ENCODE measurements around the gene ESYT2. TPM values are rescaled to one million over a fixed set of nuclear protein-coding genes. Genes with fewer than 3 reads are reported as not detected.
A peak's percentile ranks its signal among the peaks of the same experiment; 100 is the strongest.

ESYT2 gene
- total RNA-seq, 4 donors from 2014 or later, result 209 to 286 (median 230) TPM

DNA sequence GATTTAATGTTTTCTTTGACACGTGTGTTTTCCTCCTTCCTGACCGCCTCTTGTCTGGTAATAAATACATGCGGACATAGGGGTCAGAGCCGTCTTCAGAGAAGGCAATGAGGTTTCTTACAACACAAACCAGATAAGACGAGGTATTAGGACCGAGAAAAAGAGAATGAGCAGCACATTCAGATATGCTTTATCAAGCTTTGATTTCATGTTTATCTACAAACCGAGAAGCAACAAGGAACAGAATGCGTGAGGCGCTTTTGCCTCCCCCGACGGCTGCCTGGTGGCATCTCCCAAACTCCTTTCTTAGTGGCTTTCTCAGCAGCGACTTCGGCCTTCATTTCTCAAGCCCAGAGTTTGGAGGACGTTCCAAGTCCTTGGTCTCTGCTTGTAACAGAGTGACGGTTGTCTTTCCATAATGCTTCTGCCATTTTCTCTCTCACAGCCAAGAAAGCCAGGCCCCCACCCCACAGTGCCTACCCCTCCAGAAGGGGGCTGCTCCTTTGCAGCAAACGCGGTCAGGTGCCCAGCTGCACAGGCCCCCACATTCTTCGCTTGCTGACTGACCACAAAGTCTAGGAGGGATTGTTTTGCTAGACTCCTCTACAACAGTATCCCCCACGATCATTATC is 92.1 kb downstream of the ESYT2 start:
- peaks cover 0 to 100% of the 10 kb centered on the region in 2 donors for H3K36me3 ChIP-seq
- no peak for ATAC-seq
- H3K4me3 ChIP-seq, result no peak overlapping the region
- H3K27ac ChIP-seq, result peak overlapping the region in 1 of 4 donors; percentile 11
- TF ChIP-seq POLR2A (IDR thresholded peaks at IDR 0.05) (no peak), EP300 (IDR thresholded peaks at IDR 0.05) (no peak), POLR2AphosphoS5 (IDR thresholded peaks at IDR 0.05) (no peak)
- TF ChIP-seq, protein P1, sequence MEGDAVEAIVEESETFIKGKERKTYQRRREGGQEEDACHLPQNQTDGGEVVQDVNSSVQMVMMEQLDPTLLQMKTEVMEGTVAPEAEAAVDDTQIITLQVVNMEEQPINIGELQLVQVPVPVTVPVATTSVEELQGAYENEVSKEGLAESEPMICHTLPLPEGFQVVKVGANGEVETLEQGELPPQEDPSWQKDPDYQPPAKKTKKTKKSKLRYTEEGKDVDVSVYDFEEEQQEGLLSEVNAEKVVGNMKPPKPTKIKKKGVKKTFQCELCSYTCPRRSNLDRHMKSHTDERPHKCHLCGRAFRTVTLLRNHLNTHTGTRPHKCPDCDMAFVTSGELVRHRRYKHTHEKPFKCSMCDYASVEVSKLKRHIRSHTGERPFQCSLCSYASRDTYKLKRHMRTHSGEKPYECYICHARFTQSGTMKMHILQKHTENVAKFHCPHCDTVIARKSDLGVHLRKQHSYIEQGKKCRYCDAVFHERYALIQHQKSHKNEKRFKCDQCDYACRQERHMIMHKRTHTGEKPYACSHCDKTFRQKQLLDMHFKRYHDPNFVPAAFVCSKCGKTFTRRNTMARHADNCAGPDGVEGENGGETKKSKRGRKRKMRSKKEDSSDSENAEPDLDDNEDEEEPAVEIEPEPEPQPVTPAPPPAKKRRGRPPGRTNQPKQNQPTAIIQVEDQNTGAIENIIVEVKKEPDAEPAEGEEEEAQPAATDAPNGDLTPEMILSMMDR (IDR thresholded peaks at IDR 0.05), result no peak
- H3K4me1 ChIP-seq, result peaks cover 0 to 37% (median 4%) of the 10 kb centered on the region in 3 donors
- no peaks in the 10 kb centered on the region for H3K9me3 ChIP-seq
- no peaks in the 10 kb centered on the region for H3K27me3 ChIP-seq
- WGBS, 2 donors (ENCODE audit: low coverage in 1 of 2), result 80 to 88% methylated on average over 13 to 19 of the region's 19 CpGs

DNA sequence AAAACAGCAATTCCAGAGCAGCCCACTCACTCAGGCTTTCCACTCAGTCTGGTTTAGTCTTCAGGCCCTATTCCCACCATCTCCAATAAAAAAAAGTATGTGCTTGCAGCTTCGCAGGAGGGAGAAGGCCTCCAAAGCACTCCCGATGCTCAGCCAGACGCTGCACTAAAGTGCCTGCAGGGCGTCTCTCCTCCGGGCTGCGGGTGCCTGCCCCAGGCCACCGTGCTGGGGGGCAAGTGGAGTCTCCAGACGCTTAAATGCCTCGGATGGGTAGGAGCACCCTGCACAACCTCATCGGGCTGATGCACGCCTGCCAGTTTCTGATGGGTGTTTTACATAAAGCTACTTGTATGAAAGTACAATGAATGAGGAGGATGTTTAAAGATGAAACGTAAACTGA is 93.4 kb downstream of the ESYT2 start:
- WGBS, 2 donors (ENCODE audit: low coverage in 1 of 2), result 57 to 79% methylated on average over 2 to 3 of the region's 12 CpGs
- Histone ChIP-seq H3K9me3 (no peaks in the 10 kb centered on the region), H3K27ac (peak overlapping the region in 1 of 4 donors; percentile 15), H3K36me3 (peaks cover 0 to 100% of the 10 kb centered on the region in 2 donors), H3K4me1 (peaks cover 0 to 28% (median 0%) of the 10 kb centered on the region in 3 donors), H3K27me3 (no peaks in the 10 kb centered on the region), H3K4me3 (no peak overlapping the region)
- no peak for ATAC-seq
- TF ChIP-seq POLR2AphosphoS5 (IDR thresholded peaks at IDR 0.05), result no peak

DNA sequence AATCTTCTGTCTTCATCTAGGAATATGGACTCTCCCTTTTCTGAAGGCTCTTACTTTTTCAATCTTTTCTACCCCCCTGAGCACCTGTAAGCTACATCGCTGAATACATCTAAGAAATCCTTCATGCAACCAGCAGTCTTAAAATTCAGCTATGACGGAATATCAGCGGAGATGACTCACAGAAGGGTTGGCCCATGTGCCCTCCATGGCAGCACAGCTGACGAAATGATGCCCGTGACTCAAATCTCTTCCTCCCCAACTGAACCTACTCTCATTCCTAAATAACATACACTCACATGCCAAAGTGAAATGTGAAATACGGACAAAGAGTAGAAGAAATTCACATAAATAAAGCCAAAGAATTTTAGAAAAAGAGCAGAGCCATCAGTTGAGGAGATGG is 94.4 kb downstream of the ESYT2 start:
- peak overlapping the region in 1 of 4 donors; percentile 29 for H3K27ac ChIP-seq
- TF ChIP-seq POLR2A (IDR thresholded peaks at IDR 0.05), result no peak
- TF ChIP-seq POLR2AphosphoS5 (IDR thresholded peaks at IDR 0.05), result peak; percentile 46
- H3K27me3 ChIP-seq, result no peaks in the 10 kb centered on the region
- ATAC-seq, result no peak
- H3K4me3 ChIP-seq, result no peak overlapping the region
- H3K36me3 ChIP-seq, result peaks cover 0 to 99% of the 10 kb centered on the region in 2 donors
- WGBS, 2 donors (ENCODE audit: low coverage in 1 of 2), result 85 to 93% methylated on average over 4 to 6 of the region's 6 CpGs
- no peaks in the 10 kb centered on the region for H3K9me3 ChIP-seq
- H3K4me1 ChIP-seq, result peaks cover 0 to 19% (median 0%) of the 10 kb centered on the region in 3 donors

DNA sequence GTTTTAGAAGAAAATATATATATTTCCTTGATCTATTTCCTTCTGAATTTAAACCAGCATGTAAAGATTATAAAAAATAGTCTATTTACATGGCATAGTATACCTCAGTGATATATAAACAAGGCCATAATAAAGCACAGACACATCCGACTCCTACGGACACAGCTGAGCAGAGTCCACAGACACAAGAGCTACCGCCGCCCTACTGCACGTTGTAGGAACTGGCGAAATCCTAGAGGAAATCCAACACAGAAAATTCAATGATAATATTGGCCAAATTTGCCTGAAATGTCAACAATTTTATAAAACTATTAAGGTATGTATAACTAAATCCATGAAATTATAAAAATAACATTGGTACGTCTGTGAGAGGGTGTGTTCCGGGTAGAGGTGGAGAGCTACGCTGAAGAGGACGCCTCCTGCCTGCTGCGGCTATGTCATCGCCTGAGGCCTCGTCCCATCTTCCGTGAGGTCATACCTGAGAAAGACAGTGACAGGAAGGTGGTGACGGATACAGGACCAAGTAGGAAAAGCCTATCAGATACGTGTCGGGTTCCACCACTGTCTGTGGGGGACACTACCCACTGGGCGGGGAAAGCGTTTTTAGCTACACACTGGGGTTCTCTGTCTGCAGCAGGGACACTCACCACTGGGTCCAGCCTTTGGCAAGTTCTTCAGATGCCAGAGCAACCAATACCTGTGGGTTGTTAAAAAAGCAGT is 95.4 kb downstream of the ESYT2 start:
- 78 to 92% methylated on average over 8 to 14 of the region's 19 CpGs for WGBS, 2 donors (ENCODE audit: low coverage in 1 of 2)
- H3K36me3 ChIP-seq, result peaks cover 0 to 93% of the 10 kb centered on the region in 2 donors
- no peak for ATAC-seq
- no peak overlapping the region for H3K4me3 ChIP-seq
- TF ChIP-seq POLR2AphosphoS5 (IDR thresholded peaks at IDR 0.05), result no peak
- TF ChIP-seq, protein P1 (IDR thresholded peaks at IDR 0.05), result no peak
- TF ChIP-seq EP300 (IDR thresholded peaks at IDR 0.05), result no peak
- no peak for TF ChIP-seq POLR2A (IDR thresholded peaks at IDR 0.05)
- no peaks in the 10 kb centered on the region for H3K9me3 ChIP-seq
- peak overlapping the region in 1 of 4 donors; percentile 67 for H3K27ac ChIP-seq
- H3K4me1 ChIP-seq, result peaks cover 0 to 12% (median 0%) of the 10 kb centered on the region in 3 donors
- H3K27me3 ChIP-seq, result no peaks in the 10 kb centered on the region

DNA sequence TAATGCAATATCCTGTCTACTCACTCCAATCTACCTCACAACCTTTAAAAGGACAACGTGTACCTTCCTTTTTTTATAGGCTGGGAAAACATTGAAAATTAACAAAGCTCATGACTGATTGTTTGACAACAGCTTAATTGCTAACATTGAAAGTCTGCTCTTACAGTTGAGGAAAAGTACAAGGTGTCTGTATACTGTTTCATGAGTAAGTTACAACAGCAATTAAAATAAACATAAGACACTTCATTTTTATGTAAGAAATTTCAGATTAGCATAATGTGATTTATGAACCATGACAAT is 96.1 kb downstream of the ESYT2 start:
- TF ChIP-seq EP300 (IDR thresholded peaks at IDR 0.05) (no peak), POLR2A (IDR thresholded peaks at IDR 0.05) (no peak), POLR2AphosphoS5 (IDR thresholded peaks at IDR 0.05) (peak; percentile 50)
- TF ChIP-seq, protein P1 (IDR thresholded peaks at IDR 0.05), result no peak
- no peaks in the 10 kb centered on the region for H3K27me3 ChIP-seq
- no peak overlapping the region for H3K4me3 ChIP-seq
- peak overlapping the region in 3 of 4 donors; percentile 29 to 67 (median 56) for H3K27ac ChIP-seq
- no peaks in the 10 kb centered on the region for H3K9me3 ChIP-seq
- WGBS, 2 donors (ENCODE audit: low coverage in 1 of 2), result 60 to 67% methylated on average over 1 of the region's 1 CpG
- no peak for ATAC-seq
- H3K4me1 ChIP-seq, result peaks cover 0 to 12% (median 0%) of the 10 kb centered on the region in 3 donors
- H3K36me3 ChIP-seq, result peaks cover 0 to 85% of the 10 kb centered on the region in 2 donors
